Psoas muscle (tissue), 8 donors: ENCODE measurements around the gene HTR3C. TPM values are rescaled to one million over a fixed set of nuclear protein-coding genes. Genes with fewer than 3 reads are reported as not detected.
"Not testable (repeated sequence)": the region's sequence is repeated elsewhere in the genome, so short reads cannot be mapped to it uniquely, and the experiment has no call there.

Experiments
- ATAC-seq, 4 donors: fragments of 200-7000 bp; cut with Tn5 transposase; one replicate each; pipeline ENCODE4 v1.9.1; 2020; ENCODE audit warnings: moderate library complexity in 3 of 4, mild to moderate bottlenecking in 2 of 4
- DNase-seq, 2 donors: peaks; one replicate each; pipeline ENCODE4 v3.0.0-alpha.2; 2020
- H3K27ac ChIP-seq: fragments of 200-600 bp; one replicate; pipeline ENCODE4 v1.8.0; 2022
- H3K27me3 ChIP-seq, 3 donors: fragments of 200-600 bp in 1 of 3; one replicate each; pipeline versions ENCODE4 v1.6.1 to v1.8.0; 2013 to 2022; ENCODE audit warnings: low read length in 2 of 3, mild to moderate bottlenecking in 2 of 3, moderate library complexity in 1 of 3; ENCODE audit not compliant: insufficient read depth in 3 of 3
- H3K36me3 ChIP-seq, 2 donors: fragments of 200-600 bp in 1 of 2; one replicate each; pipeline versions ENCODE4 v1.6.1 to v1.8.0; 2013 to 2022; ENCODE audit warnings: low read depth in 1 of 2, mild to moderate bottlenecking in 1 of 2, moderate library complexity in 1 of 2; ENCODE audit not compliant: insufficient read depth in 1 of 2
- H3K4me1 ChIP-seq: fragments of 200-600 bp; one replicate; pipeline ENCODE4 v1.8.0; 2022
- H3K4me3 ChIP-seq: fragments of 200-600 bp; one replicate; pipeline ENCODE4 v1.8.0; 2022; ENCODE audit warnings: mild to moderate bottlenecking
- H3K9me3 ChIP-seq: fragments of 200-600 bp; one replicate; pipeline ENCODE4 v1.8.0; 2022
- CTCF ChIP-seq: fragments of 200-600 bp; IDR thresholded peaks from one replicate; pipeline ENCODE4 v1.8.0; 2022; ENCODE audit warnings: antibody characterized with exemption
- WGBS, 3 donors: extraction: QIAGEN DNeasy Blood & Tissue Kit; methylation state at CpG; one replicate each; pipeline versions ENCODE4 v1.1.6 to v1.1.7; 2013; 5-methylcytosine and 5-hydroxymethylcytosine counted together
- intact Hi-C, 2 donors: fragments of 100-400 bp; cut with DNase I; formaldehyde crosslinking; loops; one replicate each; pipeline versions ENCODE4 v1.11.0 to v1.14.2; 2022
- polyA plus RNA-seq, 3 donors: library from polyadenylated mRNA; stranded (reverse); fragments of 200-250 nt; gene quantifications; one replicate each; pipeline ENCODE4 v1.2.3, GENCODE V29; 2013
- total RNA-seq, 4 donors: library from RNA; stranded (reverse); fragmentation: NEBNext Ultra II Directional in 2 of 4; extraction: Animal tissue kit (Norgen Biotek cat#: 25700) in 2 of 4; gene quantifications; one replicate each; pipeline versions ENCODE4 v1.2.1 to v1.2.4, GENCODE V29; 2021 to 2023
- donor health status: healthy with polysubstance abuse.
- donor health status: DM: no; HTN: no; CAD: no; lungs with moderate emphysema.
- donor health status: Bipolar disorder and iron deficiency.
- donor health status: healthy.
- donor health status: DM: yes; HTN: yes; CAD: no.
- donor health status: DM: no; HTN: no; CAD: no.
- donor health status: DM: no; HTN: no; CAD: no.
- donor health status: DM: yes; HTN: yes; CAD: no.

HTR3C gene
- total and polyA plus RNA-seq, 7 donors: not detected

- DNase-seq: no peak
- no peak for ATAC-seq
These were observed 9.8 kb downstream of the HTR3C start for GRCh38 chr3:184062637-184063036.

GRCh38 chr3:184066211-184066610, 13.4 kb downstream of the HTR3C start:
- no peak for TF ChIP-seq CTCF
- Histone ChIP-seq H3K4me3 (no peak overlapping the region), H3K4me1 (no peaks in the 10 kb centered on the region), H3K36me3 (no peaks in the 10 kb centered on the region), H3K9me3 (no peaks in the 10 kb centered on the region), H3K27ac (no peak overlapping the region), H3K27me3 (no peaks in the 10 kb centered on the region)
- DNase-seq (no peak), ATAC-seq (no peak)
- WGBS, 3 donors: 69 to 76% (median 76%) methylated on average over 2 of the region's 2 CpGs
- intact Hi-C loops: no loop called here

More at GRCh38 chr3:184062637-184063036, 9.8 kb downstream of the HTR3C start:
- no peak overlapping the region for H3K4me3 ChIP-seq
- no peak overlapping the region for H3K27ac ChIP-seq
- intact Hi-C loops: no loop called here
- TF ChIP-seq CTCF: no peak
- no peaks in the 10 kb centered on the region for H3K4me1 ChIP-seq
- no peaks in the 10 kb centered on the region for H3K27me3 ChIP-seq
- H3K36me3 ChIP-seq: no peaks in the 10 kb centered on the region
- no peaks in the 10 kb centered on the region for H3K9me3 ChIP-seq

- no peak overlapping the region for H3K27ac ChIP-seq
- H3K9me3 ChIP-seq: no peaks in the 10 kb centered on the region
- no peaks in the 10 kb centered on the region for H3K27me3 ChIP-seq
- H3K4me1 ChIP-seq: no peaks in the 10 kb centered on the region
- intact Hi-C loops: no loop called here
- ATAC-seq (no peak), DNase-seq (no peak)
- 69 to 72% (median 69%) methylated on average over 6 of the region's 6 CpGs for WGBS, 3 donors
- H3K4me3 ChIP-seq: no peak overlapping the region
- no peak for TF ChIP-seq CTCF
- no peaks in the 10 kb centered on the region for H3K36me3 ChIP-seq
These were observed 14.8 kb downstream of the HTR3C start for GRCh38 chr3:184067573-184068055.

- intact Hi-C loops: no loop called here
These were observed 15.5 kb downstream of the HTR3C start for GRCh38 chr3:184068344-184068743.

GRCh38 chr3:184071142-184071541, 18.3 kb downstream of the HTR3C start:
- H3K9me3 ChIP-seq, intact Hi-C loops, H3K4me3 ChIP-seq, H3K4me1 ChIP-seq, DNase-seq, H3K27me3 ChIP-seq, H3K36me3 ChIP-seq, ATAC-seq, H3K27ac ChIP-seq: not testable (repeated sequence)
- WGBS, 3 donors: 86 to 90% (median 87%) methylated on average over 7 of the region's 7 CpGs

More at GRCh38 chr3:184068344-184068743, 15.5 kb downstream of the HTR3C start:
- TF ChIP-seq CTCF: no peak
- WGBS, 3 donors: 85 to 94% (median 92%) methylated on average over 5 of the region's 5 CpGs
- H3K9me3 ChIP-seq: no peaks in the 10 kb centered on the region
- no peak overlapping the region for H3K4me3 ChIP-seq
- H3K27me3 ChIP-seq: no peaks in the 10 kb centered on the region
- no peak for ATAC-seq
- H3K36me3 ChIP-seq: no peaks in the 10 kb centered on the region
- H3K4me1 ChIP-seq: no peaks in the 10 kb centered on the region
- H3K27ac ChIP-seq: no peak overlapping the region
- no peak for DNase-seq
